GOT3 (cell line): ENCODE results near the gene GLI3.

Source experiments
- DNase-seq: peaks from one replicate; lab custom pipeline; 2025; ENCODE audit warnings: mixed read lengths; lab: John Stamatoyannopoulos, UW

GLI3 gene

DNA sequence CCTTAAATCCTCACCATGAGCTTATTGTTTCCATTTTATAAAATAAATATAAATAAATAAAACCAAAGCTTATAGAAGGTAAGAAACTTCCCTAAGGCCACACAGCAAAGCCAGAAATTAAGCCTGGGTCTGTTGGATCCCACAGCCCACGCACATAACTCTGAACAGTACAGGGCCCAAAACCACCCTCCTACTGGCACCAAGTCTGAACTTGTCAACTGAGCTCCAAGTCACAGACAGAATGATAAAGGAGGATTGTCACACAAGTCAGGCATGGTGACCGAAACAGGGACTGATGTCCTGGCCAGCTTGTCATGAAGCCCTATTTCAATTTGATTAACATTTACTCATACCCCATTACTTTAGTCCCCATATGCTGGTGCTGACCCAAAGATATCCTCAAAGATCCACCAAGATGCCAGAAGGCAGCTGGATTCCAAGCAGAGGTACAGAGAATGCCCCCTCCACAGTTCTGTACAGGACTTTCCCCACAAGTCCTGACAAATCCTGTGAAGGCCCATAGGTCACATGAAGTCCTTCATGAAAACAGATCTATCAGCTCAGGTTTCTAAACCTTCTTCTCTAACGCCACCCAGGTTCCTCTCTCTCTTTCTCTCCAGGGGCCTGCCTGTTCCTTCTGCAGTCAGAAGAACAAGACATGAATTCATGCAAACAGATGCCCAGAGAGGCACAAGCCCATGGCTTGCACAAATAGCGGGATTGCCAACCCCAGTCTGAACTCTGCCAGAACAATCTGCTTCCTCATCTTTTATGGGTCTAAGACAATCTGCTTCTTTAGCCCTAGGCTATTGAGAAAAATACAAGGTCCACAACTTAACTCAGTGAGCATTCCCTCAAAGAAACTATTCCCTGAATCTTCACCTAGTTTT, 60.9 kb downstream of the GLI3 start:
- no peak for DNase-seq

- DNase-seq, result no peak
Measured at GRCh38 chr7:42174391-42174912, 62.6 kb downstream of the GLI3 start.

GRCh38 chr7:42170724-42171123, 66.3 kb downstream of the GLI3 start:
- no peak for DNase-seq

- no peak for DNase-seq
Measured at GRCh38 chr7:42168512-42168911, 68.5 kb downstream of the GLI3 start.

GRCh38 chr7:42167631-42168236, 69.3 kb downstream of the GLI3 start:
- no peak for DNase-seq

DNA sequence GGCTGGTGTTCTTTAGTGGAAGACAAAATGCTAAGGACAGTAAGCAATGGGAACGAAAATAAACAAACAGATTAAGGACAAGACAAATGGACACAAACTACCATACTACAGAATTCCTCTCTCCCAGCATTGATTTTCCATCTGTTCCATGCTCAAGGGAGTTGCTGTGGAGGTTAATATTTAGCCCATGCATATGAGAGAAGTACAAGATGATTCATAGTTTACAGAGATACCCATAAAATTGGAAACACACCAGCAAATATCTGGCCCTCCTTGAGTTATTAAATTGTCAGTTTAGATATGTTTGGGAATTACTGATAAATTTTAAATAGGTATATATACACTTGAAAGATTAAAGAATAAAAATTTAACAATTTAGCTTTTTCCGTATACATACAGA, 69.8 kb downstream of the GLI3 start:
- DNase-seq, result no peak

DNA sequence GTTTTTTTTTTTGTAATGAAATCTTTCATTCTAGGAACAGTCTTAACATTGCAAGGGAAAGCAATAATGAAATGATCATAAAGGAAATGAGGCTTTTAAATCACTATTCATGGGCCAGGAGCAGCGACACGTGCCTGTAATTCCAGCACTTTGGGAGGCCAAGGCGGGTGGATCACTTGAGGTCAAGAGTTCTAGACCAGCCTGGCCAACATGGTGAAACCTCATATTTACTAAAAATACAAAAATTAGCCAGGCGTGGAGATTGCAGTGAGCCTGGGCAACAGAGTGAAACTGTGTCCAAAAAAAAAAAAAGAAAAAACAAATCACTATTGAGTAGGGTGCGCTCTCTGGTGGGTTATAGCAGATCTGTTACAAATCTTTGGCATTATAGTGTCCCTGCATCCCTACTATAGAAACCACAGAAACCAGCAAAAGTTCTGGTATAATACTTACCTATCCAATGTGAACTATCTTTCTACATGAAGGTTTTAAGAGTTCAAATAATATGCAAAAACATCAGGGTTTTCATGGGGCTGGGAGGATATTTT, 72.1 kb downstream of the GLI3 start:
- DNase-seq, result no peak

GRCh38 chr7:42162560-42163325, 74.3 kb downstream of the GLI3 start:
- DNase-seq, result no peak

DNA sequence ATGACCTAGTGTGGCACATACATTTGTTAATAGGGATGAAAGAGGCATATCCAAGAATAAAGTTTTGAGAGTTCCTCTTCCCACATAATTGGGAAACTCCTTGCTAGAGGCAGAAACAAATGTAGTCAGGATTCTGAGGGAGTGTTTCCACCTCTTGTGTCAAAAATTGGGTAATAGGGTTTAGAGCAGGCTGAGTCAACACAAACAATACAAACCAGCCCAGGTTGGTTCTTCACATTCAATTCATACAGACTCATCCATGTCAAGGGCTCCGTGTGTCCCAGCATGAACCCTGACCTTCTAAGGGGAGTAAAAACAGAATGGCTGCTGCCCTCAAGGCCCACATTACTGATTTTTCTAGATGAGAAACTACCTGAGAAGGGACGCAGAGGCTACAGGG, 75.3 kb downstream of the GLI3 start:
- DNase-seq, result no peak

DNA sequence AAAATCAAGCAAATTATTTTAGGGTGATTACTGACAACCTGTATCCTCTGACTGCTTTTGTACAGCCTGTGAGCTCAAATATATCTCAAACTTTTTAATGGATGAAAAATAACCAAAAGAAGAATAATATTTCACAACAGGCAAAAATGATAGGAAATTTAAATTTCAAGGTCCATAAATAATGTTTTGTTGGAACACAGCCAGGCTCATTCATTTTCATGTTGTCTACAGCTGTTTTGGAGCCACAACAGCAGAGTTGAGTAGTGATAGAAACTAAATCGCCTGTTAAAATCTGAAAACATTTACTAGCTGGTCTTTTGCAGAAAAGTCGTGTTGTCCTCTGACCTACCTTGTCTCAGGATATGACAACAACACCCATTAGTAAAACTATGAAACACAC, 75.9 kb downstream of the GLI3 start:
- DNase-seq, result no peak

GRCh38 chr7:42159130-42159529, 77.9 kb downstream of the GLI3 start:
- DNase-seq, result no peak

DNA sequence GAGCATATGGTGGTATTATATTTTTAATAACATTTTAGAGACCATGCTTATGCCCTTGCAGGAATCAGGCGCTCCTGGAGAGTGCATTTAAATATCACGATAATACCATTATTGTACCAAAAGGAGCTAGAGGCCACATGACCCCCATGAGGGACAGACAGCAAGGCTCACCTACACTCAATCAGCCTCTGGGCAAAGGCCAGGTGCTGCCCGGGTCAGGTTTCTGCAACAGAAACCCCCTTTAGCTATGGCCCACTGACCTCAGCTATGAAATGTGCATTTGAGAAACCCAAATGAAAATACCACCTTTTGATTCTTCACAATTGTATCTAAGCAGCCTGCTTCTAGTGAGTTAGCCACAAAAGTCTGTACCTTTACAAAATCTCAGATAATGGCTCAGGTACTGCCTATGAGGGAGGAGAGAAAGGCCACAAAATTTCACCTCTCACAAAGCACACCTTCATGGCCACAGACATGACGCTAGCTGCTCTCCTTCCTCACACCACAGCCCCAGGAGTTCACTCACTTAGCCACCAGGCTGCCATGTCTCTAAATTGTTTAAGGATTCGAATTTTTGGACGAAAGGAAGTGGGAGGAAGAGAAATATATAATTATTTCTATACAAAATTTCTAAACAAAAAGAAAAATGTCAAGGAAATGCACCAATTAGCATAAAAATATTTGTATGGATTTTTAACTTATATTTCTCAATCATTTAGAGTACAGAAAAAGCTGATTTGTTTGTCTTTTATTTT, 79.9 kb downstream of the GLI3 start:
- no peak for DNase-seq

DNA sequence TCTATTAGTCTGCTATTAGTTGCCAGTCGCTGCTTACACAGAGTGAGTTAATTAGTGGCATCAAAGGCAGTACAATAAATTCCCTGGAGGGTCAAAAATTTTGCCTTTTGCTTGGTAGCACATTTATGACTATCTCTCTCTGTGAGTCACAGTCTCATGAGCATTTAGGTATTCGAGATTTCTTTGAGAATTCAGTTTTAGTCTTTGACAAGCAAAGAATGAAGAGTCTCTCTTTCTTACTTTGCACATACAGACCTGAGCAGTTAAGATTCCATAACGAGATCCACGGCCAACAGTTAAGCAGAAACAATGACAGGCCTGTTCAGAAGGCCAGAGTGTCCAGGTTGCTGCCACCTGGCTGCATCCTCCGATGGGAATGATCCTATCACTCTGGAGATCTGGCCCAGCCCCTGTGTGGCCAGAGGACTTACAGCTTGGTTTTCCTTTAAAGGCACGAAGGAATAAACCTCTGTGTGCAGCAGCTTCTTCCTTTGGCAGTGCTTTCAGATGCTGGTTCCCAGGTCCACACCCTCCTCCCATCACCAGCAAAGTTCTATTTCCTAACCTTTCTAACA, 80.6 kb downstream of the GLI3 start:
- no peak for DNase-seq

- DNase-seq, result no peak
Measured at GRCh38 chr7:42155584-42156290, 81.3 kb downstream of the GLI3 start.

DNA sequence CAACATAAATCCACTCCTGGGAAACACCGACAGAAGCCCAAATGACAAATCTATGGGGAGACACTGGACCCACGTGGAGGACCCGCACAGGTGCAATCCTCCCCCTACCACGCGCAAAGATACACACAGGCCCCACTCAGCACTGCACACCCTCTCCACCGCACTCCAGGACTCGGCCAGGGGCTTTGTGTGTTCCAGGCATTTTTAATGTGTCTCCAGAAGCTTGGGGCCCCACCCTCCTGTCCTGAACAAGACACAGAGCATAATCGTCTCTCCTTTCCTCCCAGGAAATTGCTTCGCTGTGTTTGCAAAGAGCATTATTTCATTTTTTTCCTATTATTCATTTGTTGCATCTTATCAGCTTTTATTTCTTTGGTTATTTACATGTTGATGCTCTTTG, 82.8 kb downstream of the GLI3 start:
- no peak for DNase-seq

DNA sequence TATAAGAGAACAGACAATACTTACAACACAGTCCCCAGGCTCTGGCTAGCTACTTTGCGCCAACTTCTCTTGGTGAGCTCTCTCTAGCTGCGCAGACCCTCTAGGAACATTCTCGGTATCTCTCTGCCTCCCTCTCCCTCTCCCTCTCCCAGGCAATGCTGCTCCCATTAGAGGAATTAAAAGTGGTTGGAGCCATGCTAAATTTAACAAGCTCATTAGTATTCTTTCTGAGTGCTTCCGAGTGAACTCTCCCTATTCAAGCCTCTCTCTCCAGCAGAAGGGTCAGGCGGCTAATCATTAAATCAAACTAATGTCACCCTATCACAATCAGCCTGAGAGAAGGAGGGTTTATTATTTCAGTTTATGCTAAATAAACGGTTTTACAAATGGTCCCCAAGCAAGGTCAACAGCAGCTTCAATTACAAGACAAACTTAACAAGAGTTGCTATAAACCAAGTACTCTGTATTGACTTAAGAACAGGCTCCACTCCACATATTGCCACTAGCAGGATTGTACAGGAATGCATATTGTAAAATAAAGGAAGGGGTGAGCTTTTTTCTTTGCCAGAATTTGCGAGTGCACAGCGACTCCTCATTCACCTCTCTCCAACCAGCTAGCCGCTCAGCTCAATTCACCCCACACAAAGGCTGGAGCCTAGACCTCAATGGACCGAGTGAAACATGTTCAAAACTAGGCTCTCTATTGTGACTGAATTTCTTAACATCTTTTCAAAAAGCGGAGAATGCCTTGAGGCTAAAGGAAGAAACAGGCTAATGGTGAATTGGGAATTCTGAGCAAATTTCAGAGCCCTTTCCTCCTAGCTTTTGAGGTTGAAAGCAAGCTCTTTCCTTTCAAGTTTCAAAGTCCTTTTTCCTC, 84.4 kb downstream of the GLI3 start:
- no peak for DNase-seq

DNA sequence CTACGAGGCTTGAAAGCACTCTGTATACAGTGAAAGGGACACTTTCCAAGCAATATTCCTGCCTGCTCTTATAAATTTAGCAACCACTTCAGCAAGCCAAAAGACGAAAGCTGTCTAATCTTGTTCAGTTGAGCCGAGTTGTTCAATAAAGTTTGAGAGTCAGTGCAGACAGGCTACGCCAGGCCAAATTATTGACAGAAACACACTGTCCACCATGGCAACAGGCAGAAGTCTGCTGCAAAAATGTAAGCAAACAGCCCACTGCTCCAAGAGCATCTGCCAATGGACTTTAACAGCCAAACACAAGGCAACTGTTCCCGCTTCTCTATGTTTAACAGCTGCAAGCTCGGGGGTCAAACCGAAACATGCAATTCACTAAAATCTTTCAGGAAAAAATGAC, 85.7 kb downstream of the GLI3 start:
- no peak for DNase-seq

DNA sequence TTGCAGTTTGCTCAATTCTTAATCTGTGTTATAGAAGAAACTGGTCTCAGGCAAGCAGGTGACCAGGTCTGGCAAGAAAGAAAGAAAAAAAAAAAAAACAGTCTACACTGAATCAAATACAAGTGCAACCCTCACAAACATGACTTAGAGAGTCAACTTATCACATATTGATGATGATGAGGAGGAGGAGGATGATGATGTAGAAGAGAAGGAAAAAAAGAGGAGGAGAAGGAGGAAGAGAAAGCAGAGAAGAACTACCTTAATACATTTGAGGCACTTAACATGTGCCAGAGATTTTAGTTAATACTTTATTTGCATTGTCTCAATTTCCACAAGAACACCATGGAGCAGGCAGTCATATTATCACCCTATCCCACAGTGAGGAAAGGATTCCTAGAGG, 91.5 kb downstream of the GLI3 start:
- DNase-seq, result no peak

DNA sequence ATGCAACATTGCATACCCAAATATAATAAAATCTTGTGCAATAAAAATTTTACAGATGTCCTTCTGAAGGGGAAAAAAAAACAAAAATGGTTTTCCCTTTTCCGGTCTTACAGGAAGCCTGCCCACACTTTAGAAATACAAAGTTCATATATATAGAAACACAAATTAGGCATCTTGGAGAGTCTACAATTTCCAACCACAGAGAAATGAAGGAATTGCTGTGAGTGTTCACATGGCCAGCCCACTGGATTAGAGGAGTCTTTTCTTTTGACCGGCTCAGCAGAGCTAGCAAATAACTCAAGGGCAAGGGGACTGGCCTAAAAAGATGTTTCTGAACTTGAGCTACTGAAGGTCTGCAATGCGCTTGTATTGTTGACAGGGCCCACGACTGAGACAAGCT, 92.4 kb downstream of the GLI3 start:
- DNase-seq, result no peak
